ENCODE data around the gene FAM237A.

Gene FAM237A

DNA sequence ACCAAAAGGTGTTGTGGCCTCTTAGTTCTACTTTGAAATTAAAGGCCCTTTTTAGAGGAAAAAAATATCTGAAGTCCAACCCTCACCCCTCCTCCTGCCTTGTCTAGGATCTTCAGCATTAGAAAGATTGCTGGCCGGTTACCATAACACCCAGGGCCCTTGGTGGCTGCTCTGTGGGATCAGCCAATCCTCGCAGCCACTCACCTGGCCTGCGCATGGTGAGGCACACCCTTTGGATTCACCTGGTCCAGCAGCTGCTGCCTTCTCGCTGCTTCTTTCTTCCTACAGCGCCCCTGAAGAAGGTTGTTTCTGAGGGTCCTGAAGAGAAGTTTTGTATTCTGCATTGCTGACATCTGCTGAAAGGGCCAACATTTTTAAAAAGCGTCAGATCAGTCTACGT lies 50.7 kb downstream of the FAM237A start:
- no peak for DNase-seq

DNA sequence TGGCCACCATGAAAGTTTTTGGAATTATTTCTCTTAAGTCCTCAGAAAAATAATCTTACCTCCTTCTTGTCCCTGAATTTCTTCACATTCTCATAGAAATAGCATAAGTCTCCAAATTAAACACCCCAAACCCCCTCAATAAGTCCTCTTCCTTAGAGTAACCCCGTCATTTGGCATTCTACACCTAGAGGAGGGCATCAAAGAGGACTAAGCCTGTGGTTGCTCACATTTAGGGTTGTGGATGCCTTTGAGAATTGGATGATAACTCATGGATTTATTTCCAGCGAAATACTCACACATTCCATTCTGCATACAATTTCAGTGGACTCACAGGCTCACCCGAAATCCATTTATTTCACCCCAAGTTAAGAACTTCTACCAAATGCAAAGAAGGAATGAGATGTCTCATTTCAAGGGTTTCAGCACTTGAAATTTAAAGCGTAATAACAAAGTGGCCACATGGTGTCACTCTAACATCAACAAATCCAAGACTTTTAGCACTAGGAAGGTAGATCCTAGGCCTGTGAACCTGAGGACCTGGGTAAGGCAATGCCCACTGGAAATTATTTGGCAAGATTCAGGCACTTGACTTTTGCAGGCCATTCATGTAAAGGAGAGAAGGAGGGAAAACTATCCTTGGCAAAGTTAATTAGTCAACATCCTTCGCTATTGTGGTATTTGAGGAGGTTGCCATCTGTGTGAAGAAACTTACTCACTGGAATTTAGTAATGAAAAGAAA lies 51.3 kb downstream of the FAM237A start:
- peak; percentile 69 for DNase-seq

DNA sequence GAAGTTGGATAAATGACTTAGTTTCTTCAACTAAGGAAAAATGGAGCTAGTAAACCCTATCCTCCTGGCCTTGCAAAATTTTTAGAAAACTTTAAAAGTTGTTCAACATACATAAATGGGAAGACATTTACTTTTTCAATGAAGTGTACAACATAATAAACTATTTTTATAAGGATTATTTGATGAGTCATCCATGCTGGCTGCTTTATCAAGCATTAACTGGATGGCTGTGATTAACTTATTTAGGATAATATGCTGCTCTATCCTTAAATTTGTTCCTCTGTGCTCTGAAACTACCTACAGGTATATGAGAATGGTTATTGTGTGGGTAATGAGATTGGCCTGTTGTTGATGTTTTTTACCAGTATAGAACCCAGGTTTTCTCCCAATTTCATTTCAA lies 54.6 kb downstream of the FAM237A start:
- DNase-seq: no peak

DNA sequence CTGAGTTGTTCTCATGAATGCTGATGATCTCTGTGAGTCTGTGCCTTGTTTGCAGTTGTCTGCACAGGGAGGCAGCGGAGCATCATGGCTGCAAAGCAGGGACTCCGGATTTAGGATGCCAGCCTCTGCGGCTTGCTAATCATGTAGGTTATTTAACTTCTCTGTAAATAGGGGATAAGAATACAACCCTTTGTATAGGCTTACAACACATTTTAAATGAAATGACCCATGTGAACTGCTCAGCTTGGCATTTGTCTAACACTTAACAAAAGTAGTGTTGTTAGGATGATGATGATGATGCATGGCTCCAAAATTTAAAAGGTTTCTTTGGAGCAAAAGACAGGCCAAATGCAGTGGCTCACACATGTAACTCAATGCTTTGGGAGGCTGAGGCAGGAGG lies 56.5 kb downstream of the FAM237A start:
- DNase-seq: no peak
